HUES64 (cell line): ENCODE results near the gene TTBK2.

Experiments
- H3K27ac ChIP-seq: 2 replicates; pipeline ENCODE4 v1.7.0; 2013; ENCODE audit warnings: low read depth, low read length, inconsistent platforms
- H3K27me3 ChIP-seq: 2 replicates; pipeline ENCODE4 v1.6.1; 2013; ENCODE audit warnings: mild to moderate bottlenecking, low read length; ENCODE audit not compliant: insufficient read depth
- H3K36me3 ChIP-seq: 2 replicates; pipeline ENCODE4 v1.6.1; 2013; ENCODE audit warnings: mild to moderate bottlenecking, low read length; ENCODE audit not compliant: insufficient read depth
- H3K4me1 ChIP-seq: 2 replicates; pipeline ENCODE4 v1.6.1; 2013; ENCODE audit warnings: mild to moderate bottlenecking, low read length, moderate library complexity; ENCODE audit not compliant: insufficient read depth
- H3K4me3 ChIP-seq: 2 replicates; pipeline ENCODE4 v1.5.1; 2013; ENCODE audit warnings: mild to moderate bottlenecking, low read length, moderate library complexity
- H3K9ac ChIP-seq: 2 replicates; pipeline ENCODE4 v1.6.1; 2013; ENCODE audit warnings: mild to moderate bottlenecking, low read depth, low read length
- H3K9me3 ChIP-seq: 2 replicates; pipeline ENCODE4 v1.6.1; 2013; ENCODE audit warnings: low read depth, low read length; ENCODE audit not compliant: insufficient read depth
- WGBS: fragments of 150-250, 120-280 bp; methylation state at CpG from one replicate; pipeline ENCODE4 v1.1.7; 2013; ENCODE audit warnings: missing lambda C conversion rate; 5-methylcytosine and 5-hydroxymethylcytosine counted together

The TTBK2 gene

GRCh38 chr15:42692997-42693396 lies 227.6 kb downstream of the TTBK2 start:
- 86% methylated on average over 4 of the region's 4 CpGs for WGBS
- no peak overlapping the region for H3K4me3 ChIP-seq
- no peak overlapping the region for H3K27ac ChIP-seq
- no peaks in the 10 kb centered on the region for H3K4me1 ChIP-seq
- no peaks in the 10 kb centered on the region for H3K9me3 ChIP-seq
- no peak overlapping the region for H3K9ac ChIP-seq
- no peaks in the 10 kb centered on the region for H3K27me3 ChIP-seq
- peaks cover 10% of the 10 kb centered on the region for H3K36me3 ChIP-seq

GRCh38 chr15:42692536-42692935 lies 228.0 kb downstream of the TTBK2 start:
- Histone ChIP-seq H3K27ac (no peak overlapping the region), H3K4me1 (no peaks in the 10 kb centered on the region), H3K27me3 (no peaks in the 10 kb centered on the region), H3K9me3 (no peaks in the 10 kb centered on the region), H3K36me3 (peaks cover 9% of the 10 kb centered on the region), H3K9ac (no peak overlapping the region), H3K4me3 (no peak overlapping the region)
- WGBS: 91% methylated on average over 1 of the region's 1 CpG

- Histone ChIP-seq H3K36me3 (peaks cover 6% of the 10 kb centered on the region), H3K27ac (no peak overlapping the region), H3K4me3 (no peak overlapping the region), H3K27me3 (no peaks in the 10 kb centered on the region), H3K4me1 (no peaks in the 10 kb centered on the region), H3K9me3 (no peaks in the 10 kb centered on the region), H3K9ac (no peak overlapping the region)
- WGBS: 95% methylated on average over 9 of the region's 9 CpGs
These were observed 228.8 kb downstream of the TTBK2 start for GRCh38 chr15:42691770-42692169.

- Histone ChIP-seq H3K4me3 (no peak overlapping the region), H3K27ac (no peak overlapping the region), H3K4me1 (no peaks in the 10 kb centered on the region), H3K36me3 (peaks cover 9% of the 10 kb centered on the region), H3K27me3 (no peaks in the 10 kb centered on the region), H3K9me3 (no peaks in the 10 kb centered on the region), H3K9ac (no peak overlapping the region)
- 92% methylated on average over 4 of the region's 4 CpGs for WGBS
These were observed 229.3 kb downstream of the TTBK2 start for GRCh38 chr15:42691308-42691707.
